Measurements from ENCODE around the gene HSD17B12. TPM values are rescaled to one million over a fixed set of nuclear protein-coding genes. Genes with fewer than 3 reads are reported as not detected.
A peak's percentile ranks its signal among the peaks of the same experiment; 100 is the strongest.

The HSD17B12 gene
- total RNA-seq, 1 donor from 2014 or later: 66.4 TPM

DNA sequence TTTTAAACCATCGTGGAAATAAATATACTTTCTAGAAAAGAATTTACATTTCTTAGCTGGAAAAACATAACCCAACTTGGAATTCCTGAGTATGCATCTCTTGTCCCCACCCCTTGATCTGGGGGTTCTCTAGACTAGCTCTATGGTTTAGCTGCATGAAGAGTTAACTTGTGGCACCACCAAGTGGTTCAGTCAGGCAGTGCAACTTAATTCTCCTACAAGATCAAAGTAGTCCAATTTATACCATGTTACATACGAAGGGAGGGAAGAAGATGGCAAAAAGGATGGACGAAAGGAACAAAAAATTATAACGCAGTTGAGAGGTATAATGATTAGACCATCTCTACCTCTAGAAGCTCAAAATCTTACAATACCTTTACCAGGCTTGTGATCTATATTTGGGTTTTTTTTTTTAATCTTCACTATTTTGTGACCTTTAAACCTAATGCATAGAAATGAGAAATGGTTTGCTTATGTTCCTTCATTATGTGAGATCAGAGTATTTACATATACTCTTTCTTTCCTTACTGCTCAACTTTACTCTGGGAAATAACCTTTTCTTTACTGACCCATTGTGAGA, 171.6 kb downstream of the HSD17B12 start:
- DNase-seq (ENCODE audit: low spot score in 2 of 2): peak in 1 of 2 donors; percentile 55
- FAIRE-seq: no peak

DNA sequence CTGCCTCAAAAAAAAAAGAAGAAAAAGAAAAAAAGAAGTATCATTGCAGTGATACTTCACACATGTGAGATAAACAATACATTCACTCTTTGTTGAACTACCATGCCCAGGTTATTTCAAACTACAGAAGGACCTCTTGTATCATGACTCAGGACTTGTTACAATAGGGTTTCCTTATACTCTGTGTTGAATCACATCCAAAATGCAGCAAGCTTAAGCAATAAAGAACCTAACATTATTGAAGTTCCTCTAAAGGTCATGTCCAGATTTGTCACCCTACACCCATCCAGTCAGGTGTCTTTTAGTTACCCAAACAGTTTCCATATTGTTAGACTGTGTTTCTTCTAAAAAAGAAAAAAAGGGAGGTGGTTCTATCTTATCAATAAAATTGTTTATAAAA, 173.2 kb downstream of the HSD17B12 start:
- FAIRE-seq (no peak), DNase-seq (ENCODE audit: low spot score in 2 of 2) (no peak)

DNA sequence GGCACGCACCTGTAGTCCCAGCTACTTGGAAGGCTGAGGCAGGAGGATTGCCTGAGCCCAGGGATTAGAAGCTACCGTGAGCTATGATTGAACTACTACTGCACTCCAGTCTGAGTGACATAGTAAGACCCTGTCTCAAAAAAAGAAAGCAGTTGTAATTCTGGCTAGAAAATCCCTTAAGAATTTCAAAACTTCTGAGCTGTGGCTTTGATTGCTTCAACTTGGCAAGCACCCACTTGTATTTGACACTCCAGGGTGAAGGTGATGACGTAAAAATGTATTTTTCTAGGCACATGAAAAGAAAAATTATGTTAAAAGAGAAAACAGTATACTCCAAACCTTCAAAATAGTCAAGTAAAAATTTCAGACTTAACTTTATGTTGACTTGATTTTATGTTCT, 176.5 kb downstream of the HSD17B12 start:
- no peak for FAIRE-seq

DNA sequence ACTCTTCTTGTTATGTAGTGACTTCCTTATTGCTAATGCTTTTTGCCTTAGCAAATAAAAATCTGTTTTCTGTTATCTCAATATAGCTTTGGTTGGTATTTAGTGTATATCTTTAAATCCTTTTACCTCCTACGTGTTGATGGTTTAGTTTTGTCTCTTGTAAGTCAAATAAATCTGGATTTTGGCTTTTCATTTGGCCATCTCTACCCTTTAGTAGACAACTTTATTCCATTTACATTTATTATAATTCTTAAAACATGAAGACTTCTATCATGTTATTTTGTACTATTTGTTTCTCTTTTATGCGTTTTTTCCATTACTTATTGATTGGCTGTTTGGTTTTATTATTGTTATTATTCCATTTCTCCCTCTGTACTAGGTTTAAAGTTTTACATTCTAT, 180.6 kb downstream of the HSD17B12 start:
- DNase-seq (ENCODE audit: low spot score in 2 of 2): no peak
- no peak for FAIRE-seq

More for the DNA sequence above, 176.5 kb downstream of the HSD17B12 start:
- no peak for DNase-seq (ENCODE audit: low spot score in 2 of 2)

DNA sequence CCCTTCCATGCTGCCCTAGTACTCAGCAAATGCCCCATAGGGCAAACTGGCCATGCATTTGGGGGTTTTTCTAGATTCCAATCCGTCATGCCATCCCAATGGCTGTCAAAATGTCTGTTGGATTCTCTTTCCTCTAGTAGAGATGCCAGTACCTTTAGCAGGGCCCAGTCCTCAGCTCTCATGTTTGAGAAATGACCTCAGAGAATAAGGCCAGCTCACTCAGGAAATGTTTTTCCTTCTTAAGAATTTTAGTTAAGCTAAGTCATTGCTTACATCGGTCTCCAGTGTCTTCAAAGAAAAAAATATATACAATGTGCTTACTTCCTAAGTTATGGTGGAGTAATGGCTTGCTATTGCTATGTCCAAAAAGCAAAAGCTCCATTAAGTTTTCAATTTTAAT, 186.0 kb downstream of the HSD17B12 start:
- FAIRE-seq (no peak), DNase-seq (ENCODE audit: low spot score in 2 of 2) (no peak)

DNA sequence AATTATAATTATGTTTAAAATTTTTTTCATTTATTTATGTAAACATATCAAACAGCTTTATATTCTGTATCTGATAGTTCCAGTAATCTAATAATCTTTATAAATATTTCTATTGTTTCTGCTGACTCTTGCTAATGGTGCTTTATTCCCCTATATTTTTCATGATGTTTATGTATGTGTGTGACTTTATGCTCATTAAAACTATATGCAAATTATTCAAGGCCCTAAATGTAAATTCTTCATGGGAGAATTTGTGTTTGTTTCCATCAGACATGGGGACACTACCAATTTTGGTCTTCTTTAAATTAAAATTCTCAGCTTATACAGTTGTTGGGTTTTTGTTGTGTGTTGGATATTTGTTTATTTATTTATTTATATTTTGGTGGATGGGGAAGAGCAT, 186.4 kb downstream of the HSD17B12 start:
- FAIRE-seq (peak; percentile 83), DNase-seq (ENCODE audit: low spot score in 2 of 2) (no peak)

DNA sequence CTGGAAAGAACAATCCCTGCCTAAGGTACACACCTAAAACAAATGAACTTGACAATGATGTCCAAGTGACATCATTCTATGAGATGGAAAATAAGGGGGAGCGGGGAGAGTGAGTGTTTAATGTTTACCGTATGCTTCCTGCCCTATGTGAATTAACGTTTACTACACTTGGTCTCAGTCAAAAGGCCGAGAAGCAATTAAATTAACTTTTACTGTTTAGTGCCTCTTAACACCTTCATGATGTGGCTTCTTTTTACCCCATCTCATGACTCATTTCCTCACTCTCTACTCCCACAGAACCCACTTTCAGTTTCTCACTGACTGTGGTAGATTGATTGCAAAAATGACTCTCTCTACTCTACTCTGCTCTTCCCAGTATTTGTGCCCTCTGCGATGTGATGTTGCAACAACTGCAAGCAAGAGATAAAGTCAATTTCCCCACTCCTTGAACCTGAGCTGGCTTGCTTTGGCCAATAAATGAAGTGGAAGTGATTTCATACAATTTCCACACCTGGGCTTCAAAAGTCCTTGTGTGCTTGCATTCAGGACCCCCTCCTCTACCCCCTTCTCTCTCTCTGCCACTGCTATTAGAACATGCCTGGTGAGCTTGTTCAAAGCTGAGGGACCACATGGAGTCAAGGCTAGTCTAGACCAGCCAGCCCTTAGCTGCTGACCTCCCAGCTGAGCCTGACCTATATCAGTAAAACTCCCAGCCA, 188.5 kb downstream of the HSD17B12 start:
- FAIRE-seq (no peak), DNase-seq (ENCODE audit: low spot score in 2 of 2) (no peak)

DNA sequence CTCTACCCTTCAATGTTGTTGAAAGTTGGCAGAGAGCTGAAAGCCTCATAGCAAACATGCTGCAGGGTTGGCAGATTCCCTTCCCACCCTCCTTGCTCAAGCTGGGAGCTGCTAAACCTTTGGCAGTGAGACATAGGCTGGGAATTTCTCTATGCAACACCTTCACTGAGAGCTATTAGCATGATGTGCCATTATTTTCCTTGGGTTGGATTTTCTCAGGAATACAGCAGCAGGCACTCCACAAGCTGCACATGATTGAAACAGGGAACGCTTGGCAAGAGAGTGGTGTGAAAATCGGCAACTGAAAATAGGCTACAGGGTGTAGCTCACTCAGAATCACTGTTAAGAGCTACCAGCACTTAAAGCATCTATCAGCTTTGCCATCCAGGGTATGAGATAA, 190.5 kb downstream of the HSD17B12 start:
- DNase-seq (ENCODE audit: low spot score in 2 of 2) (no peak), FAIRE-seq (no peak)

DNA sequence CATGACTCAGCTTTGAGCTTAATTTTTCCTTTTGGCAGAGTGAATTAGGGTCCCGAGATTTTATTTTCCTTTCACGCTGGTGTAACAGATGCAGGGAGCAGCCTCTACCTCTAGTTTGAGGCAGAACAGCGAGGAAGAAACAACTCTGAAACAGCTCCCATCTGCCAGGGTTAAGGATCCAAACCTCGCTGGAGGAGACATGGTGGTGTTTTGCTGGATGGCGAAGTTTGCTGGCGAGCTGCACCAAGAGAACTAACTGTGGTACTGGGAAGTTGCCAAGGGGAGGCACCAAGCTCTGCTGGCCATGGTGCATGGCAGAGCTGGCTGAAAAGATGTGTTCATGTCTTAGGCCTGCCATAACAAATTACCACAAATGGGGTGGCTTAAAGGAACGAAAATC, 192.5 kb downstream of the HSD17B12 start:
- no peak for DNase-seq (ENCODE audit: low spot score in 2 of 2)
- FAIRE-seq: no peak

DNA sequence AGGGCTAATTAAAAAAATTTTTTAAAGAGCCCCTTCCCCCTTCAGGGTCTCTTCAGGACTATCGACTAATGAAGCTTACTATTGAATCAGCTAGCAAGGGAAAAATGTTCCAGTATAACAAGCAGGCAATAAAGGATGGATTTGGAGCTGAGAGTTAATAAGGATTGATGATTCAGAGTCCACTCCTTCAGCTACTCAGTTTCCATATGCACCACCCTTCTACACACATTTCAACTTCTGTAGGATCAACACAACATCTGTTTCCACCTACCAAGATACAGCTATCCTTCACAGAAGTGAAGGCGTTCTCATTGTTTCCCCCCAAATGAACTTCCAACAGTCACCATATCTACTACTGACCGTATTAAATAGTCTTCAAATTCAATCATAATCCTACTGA, 193.5 kb downstream of the HSD17B12 start:
- DNase-seq (ENCODE audit: low spot score in 2 of 2): no peak
- FAIRE-seq: no peak

DNA sequence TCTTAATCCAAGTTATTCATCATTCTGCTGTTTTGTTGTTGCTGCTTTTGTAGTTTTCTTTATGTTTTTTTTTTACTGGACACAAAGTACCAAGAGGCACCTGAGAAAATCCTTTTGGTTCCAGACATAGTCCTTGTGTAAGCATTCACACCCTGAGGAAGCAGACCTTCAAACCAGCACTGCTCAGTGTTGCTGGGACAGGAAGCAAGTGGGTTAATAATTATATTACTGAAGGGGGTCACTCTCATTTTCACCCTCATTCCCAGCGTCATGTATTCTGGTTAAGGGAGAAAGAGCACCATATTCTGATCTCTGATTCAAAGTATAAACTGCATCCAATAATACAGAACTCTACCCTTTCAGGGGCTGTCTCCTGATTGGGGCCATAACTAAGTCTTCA, 194.2 kb downstream of the HSD17B12 start:
- DNase-seq (ENCODE audit: low spot score in 2 of 2) (no peak), FAIRE-seq (no peak)

DNA sequence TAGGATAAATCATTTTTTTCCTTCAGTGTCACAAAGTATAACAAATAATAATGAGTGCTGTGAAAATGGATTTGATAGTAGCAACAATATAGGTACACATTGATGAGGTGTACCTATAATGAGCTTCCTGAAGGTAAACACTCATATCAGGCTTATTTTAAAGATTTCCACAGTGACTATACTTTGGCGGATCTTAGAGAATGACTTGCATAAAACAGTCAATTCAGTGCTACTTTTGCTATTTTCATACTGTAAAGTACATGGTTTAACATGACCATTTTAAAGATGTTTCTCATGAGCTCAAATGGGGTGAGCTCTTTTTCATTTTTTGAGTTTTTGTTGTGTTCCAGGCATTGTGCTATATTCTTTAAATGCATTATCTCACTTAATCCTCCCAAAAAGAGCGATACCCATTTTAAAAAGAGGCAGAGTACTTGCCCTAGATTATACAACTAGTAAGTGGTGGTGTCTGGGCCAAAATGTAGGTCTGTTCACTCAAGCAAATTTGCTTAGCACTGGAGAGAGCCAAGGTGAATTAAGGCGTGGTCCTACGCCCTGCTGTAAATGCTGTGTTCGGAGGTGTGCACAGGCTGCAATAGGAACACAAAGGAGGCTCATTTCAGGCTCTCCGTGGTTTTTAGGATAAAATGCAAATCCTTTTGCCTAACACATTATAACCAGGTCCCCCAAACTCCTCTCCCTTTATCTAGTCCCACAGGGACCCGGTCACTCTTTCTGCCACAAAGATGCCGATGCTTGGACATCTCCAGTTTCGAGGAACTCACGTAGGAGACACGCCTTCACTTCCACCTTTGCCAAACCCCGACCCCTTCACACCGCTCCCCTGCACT, 199.5 kb downstream of the HSD17B12 start:
- FAIRE-seq (no peak), DNase-seq (ENCODE audit: low spot score in 2 of 2) (no peak)

DNA sequence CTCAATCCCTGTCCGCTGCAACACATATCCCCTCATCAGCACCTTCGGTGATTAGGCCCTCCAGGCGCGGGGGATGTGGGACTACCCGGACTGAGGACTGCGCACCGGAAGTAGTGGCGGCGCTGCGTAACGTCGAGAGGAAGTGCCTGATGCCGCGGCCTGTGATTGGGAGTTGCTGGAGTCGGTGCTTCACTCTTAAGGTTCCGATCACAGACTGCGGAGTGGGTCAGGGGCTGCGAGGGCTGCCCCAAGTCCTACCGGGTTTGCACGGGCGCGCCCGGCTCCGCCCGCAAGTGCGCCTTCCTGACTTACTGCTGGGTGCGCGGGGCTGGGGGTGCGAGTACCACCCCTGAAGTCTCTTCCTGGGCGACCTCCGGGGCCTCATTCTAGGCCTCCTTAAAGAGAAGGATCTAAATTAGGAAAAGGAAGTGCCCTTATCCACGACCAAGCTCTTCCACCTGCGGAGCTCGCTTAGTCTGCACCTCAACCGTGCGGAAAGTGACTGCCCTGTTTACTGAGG, 200.2 kb downstream of the HSD17B12 start, which contains the start of gene ALKBH3:
ALKBH3 (plus strand) TSS at position 192 of the 520 bp plus-strand sequence. CDS start 1,822 bp downstream, outside the sequence.
- FAIRE-seq: no peak

DNA sequence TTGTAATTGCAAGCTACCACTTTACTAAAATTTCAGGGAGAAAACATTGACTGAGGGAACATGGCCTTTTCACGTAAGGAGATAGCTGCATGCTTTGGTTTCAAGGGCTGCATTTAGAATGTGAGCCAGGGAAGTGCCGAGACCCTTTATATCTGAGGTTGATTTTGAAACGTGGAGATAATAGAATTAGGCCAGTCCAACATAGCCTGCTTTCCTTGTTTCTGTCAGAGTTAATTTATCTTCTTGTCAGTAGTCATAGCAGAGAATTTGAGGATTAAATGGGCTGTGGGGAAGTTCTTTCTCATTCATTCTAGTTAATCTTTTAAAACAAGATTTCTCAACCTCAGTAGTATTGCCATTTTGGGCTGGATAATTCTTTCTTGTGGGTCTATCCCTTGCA, 212.3 kb downstream of the HSD17B12 start:
- no peak for FAIRE-seq
- DNase-seq (ENCODE audit: low spot score in 2 of 2): no peak

More for the DNA sequence above, 200.2 kb downstream of the HSD17B12 start, which contains the start of gene ALKBH3:
- DNase-seq (ENCODE audit: low spot score in 2 of 2): peak; percentile 61 to 76

DNA sequence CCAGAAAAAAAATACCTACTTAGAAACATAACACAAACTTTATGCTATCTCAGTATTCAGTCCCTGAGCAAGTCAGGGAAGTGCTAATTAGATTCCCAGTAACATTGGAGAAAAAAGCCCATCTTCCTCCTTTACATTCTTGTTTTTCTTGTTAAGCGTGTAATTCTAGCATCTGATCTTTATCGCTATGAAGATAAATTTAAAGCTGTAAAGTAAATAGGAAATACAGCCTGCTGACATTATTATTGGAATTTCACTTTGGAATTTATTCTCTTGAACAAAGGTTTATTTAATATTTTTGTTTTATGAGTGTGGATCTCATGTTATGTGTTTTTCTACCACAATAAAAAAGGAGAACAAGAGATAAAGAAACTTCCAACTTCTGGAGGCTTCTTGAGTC, 214.0 kb downstream of the HSD17B12 start:
- FAIRE-seq (no peak), DNase-seq (ENCODE audit: low spot score in 2 of 2) (no peak)

DNA sequence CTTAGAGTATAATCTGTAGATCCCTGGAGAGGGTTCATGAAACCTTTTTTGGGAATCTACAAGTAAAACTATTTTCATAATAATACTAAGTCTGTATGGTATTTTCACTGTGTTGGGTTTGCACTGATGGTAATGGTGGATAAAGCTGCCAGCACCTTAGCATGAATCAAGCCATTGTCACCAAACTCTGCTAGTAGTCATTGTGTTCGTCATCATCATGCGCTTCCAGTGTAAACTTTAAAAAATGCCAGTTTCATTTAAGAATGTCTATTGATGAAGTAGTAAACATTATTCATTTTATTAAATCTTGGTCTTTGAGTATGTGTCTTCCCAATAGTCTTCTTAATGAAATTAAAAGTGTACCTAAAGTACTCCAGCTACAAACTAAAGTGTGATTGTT, 215.1 kb downstream of the HSD17B12 start:
- FAIRE-seq (peak; percentile 65), DNase-seq (ENCODE audit: low spot score in 2 of 2) (no peak)

DNA sequence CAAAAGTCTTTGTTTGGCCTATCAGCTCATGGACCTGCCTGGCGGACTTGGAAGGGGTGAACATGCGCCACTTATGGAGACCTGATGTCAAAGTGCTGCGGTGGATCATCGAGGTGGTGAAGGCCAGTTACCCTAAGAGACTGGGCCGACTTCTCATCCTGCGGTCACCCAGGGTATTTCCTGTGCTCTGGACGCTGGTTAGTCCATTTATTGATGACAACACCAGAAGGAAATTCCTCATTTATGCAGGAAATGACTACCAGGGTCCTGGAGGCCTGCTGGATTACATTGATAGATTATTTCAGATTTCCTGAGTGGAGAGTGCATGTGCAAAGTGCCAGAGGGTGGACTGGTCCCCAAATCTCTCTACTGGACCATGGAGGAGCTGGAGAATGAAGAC, 218.0 kb downstream of the HSD17B12 start:
- DNase-seq (ENCODE audit: low spot score in 2 of 2): no peak

DNA sequence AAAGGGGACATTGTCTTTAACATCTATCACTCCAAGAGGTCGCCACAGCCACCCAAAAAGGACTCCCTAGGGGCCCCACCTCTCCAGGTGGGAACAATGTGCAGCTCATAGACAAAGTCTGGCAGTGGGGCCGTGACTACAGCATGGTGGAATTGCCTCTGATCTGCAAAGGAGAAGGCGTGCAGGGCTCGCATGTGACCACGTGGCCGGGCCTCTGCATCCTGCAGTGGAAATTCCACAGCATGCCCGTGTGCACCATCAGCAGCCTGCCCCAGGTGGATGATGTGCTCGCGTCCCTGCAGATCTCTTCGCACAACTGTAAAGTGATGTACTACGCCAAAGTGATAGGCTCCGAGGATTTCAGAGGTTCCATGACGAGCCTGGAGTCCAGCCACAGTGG, 218.6 kb downstream of the HSD17B12 start:
- FAIRE-seq (no peak), DNase-seq (ENCODE audit: low spot score in 2 of 2) (no peak)

More for the DNA sequence above, 218.0 kb downstream of the HSD17B12 start:
- FAIRE-seq: no peak

DNA sequence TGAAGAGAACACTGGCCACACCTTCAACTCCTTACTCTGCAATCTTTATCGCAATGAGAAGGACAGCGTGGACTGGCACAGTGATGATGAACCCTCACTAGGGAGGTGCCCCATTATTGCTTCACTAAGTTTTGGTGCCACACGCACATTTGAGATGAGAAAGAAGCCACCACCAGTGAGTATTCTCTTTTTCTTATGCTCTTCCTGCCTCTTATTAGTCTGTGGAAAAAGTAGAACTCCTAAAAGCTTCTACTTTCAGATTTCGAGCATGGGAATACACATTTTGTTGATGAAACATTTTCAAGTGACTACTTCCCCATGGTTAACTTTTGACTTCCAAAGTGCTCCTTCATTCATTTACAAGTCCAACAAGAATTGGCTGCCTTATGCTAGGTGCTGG, 221.0 kb downstream of the HSD17B12 start:
- DNase-seq (ENCODE audit: low spot score in 2 of 2): no peak
- FAIRE-seq: no peak

DNA sequence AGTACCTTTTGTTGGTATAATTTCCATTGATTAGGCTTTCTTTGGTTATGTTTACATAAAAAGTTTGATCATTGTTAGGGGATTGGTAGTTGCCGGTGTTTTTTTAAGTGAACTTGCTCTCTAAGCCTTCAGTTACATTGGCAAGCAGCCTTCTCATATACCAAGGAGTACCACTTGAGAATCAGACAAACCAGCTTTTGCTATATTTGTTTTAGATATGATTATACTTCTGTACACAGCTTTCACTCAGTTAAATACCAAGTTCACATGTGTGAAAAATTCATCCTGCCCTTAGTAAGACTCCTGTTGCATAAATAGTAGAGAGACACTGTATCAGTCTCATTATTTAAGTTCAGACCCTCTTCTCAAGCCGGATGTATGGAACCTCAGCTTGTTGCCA, 222.5 kb downstream of the HSD17B12 start:
- FAIRE-seq (no peak), DNase-seq (ENCODE audit: low spot score in 2 of 2) (no peak)

DNA sequence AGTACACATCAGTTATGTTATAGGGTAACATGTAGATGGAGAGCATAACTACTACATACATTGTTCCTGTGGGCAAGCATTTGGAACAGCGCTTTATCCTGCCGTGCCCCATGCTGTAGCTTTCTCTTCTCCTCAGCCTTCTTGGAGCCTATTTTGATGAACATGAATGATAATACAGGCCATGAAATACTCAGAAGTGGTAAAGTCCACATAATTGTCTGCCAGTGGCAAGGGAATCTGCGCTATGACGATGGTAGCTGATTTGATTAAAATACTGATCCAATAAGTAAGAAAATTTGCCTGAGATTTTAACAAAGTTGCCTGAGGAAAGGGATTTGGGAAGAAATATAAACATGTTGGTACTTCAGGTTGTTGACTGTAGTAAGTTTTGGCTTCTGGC, 223.4 kb downstream of the HSD17B12 start:
- no peak for FAIRE-seq
- no peak for DNase-seq (ENCODE audit: low spot score in 2 of 2)
